Ovary (tissue), 9 donors: ENCODE results near the gene ZDBF2. TPM values are rescaled to one million over a fixed set of nuclear protein-coding genes. Genes with fewer than 3 reads are reported as not detected.

Experiments
- DNase-seq, 5 donors: peaks; one replicate each; pipeline ENCODE4 v3.0.0-alpha.2; 2019 to 2020
- H3K27ac ChIP-seq, 2 donors: fragments of 200-600 bp; one replicate each; pipeline versions ENCODE4 v1.5.1 to v1.8.0; 2019 to 2022
- H3K27me3 ChIP-seq: fragments of 200-600 bp; one replicate; pipeline ENCODE4 v1.8.0; 2022
- H3K36me3 ChIP-seq: fragments of 200-600 bp; sonication (generic); one replicate; pipeline ENCODE4 v1.5.1; 2019
- H3K4me1 ChIP-seq: one replicate; pipeline ENCODE4 v1.8.1; 2013; ENCODE audit warnings: mild to moderate bottlenecking, moderate library complexity; ENCODE audit not compliant: insufficient read depth
- H3K4me3 ChIP-seq: fragments of 200-600 bp; sonication (generic); one replicate; pipeline ENCODE4 v1.5.1; 2017
- H3K9me3 ChIP-seq, 2 donors: fragments of 200-600 bp in 1 of 2; sonication (generic) in 1 of 2; one replicate each; pipeline versions ENCODE4 v1.5.1 to v1.8.1; 2013 to 2019; ENCODE audit warnings: mild to moderate bottlenecking in 1 of 2, moderate library complexity in 1 of 2
- CTCF ChIP-seq, 3 donors: fragments of 450-650 bp in 2 of 3; fragments of 200-600 bp in 1 of 3; IDR thresholded peaks; one replicate each; pipeline versions ENCODE4 v1.5.1 to v1.8.0; 2016 to 2022; ENCODE audit warnings: antibody characterized with exemption in 3 of 3, mild to moderate bottlenecking in 1 of 3
- EP300 ChIP-seq: sonication (generic); formaldehyde crosslinking; IDR thresholded peaks from one replicate; pipeline ENCODE4 v1.6.1; 2017; ENCODE audit warnings: antibody characterized with exemption
- POLR2A ChIP-seq: fragments of 450-650 bp; IDR thresholded peaks from one replicate; pipeline ENCODE4 v1.6.1; 2017; ENCODE audit warnings: antibody characterized with exemption, mild to moderate bottlenecking, moderate library complexity
- WGBS, 3 donors: extraction: QIAGEN DNeasy Blood & Tissue Kit in 1 of 3; methylation state at CpG; one replicate each; pipeline versions ENCODE4 v1.1.5 to v1.1.7; 2013 to 2017; 5-methylcytosine and 5-hydroxymethylcytosine counted together
- intact Hi-C, 4 donors: fragments of 100-400 bp; cut with DNase I; formaldehyde crosslinking; loops; one replicate each; pipeline versions ENCODE4 v1.11.0 to v1.15.1; 2022 to 2023
- polyA plus RNA-seq, 2 donors: library from polyadenylated mRNA; stranded (reverse); fragments of 200-250 nt in 1 of 2; fragments of 350-450 nt in 1 of 2; fragmentation: Illumina TruSeq in 1 of 2; extraction: RNeasy Lipid Tissue Mini Kit (QIAGEN cat#74804) in 1 of 2; gene quantifications; one replicate each; pipeline ENCODE4 v1.2.3, GENCODE V29; 2013 to 2014
- total RNA-seq, 7 donors: library from RNA; depleted of rRNA in 2 of 7; stranded (reverse); fragments of >200 nt in 2 of 7; fragmentation: NEBNext Ultra II Directional in 3 of 7; extraction: Animal tissue kit (Norgen Biotek cat#: 25700) in 3 of 7; gene quantifications; one replicate each; pipeline versions ENCODE4 v1.1.0 to v1.2.4, GENCODE V29; 2016 to 2023
- donor health status: DM: no; HTN: no; CAD: no; lungs with moderate emphysema.
- donor health status: DM: no; HTN: no; CAD: no.
- donor health status: Bipolar disorder and iron deficiency.
- donor health status: DM: yes; HTN: yes; CAD: no.
- donor health status: DM: no; HTN: no; CAD: no.
- donor health status: DM: yes; HTN: yes; CAD: no.

ZDBF2 gene
- total and polyA plus RNA-seq, 9 donors = 4.1 to 36.4 (median 26.2) TPM

- WGBS, 3 donors = 91 to 94% (median 92%) methylated on average over 6 of the region's 6 CpGs
- Histone ChIP-seq H3K27ac (no peak overlapping the region), H3K4me1 (no peaks in the 10 kb centered on the region), H3K36me3 (no peaks in the 10 kb centered on the region), H3K9me3 (no peaks in the 10 kb centered on the region), H3K27me3 (no peaks in the 10 kb centered on the region), H3K4me3 (no peak overlapping the region)
- intact Hi-C loops = no loop called here
- no peak for TF ChIP-seq CTCF (IDR thresholded peaks at IDR 0.05)
- no peak for TF ChIP-seq POLR2A
- no peak for TF ChIP-seq EP300
- no peak for DNase-seq
Measured at GRCh38 chr2:206231669-206232286, 42.7 kb upstream of the ZDBF2 start.

GRCh38 chr2:206232287-206233035 lies 42.0 kb upstream of the ZDBF2 start:
- Histone ChIP-seq H3K36me3 (no peaks in the 10 kb centered on the region), H3K4me3 (no peak overlapping the region), H3K27ac (no peak overlapping the region), H3K4me1 (no peaks in the 10 kb centered on the region), H3K27me3 (no peaks in the 10 kb centered on the region), H3K9me3 (no peaks in the 10 kb centered on the region)
- TF ChIP-seq CTCF (IDR thresholded peaks at IDR 0.05) = no peak
- TF ChIP-seq POLR2A = no peak
- no peak for TF ChIP-seq EP300
- intact Hi-C loops = no loop called here
- no peak for DNase-seq
- WGBS, 3 donors = 51 to 52% (median 52%) methylated on average over 7 of the region's 7 CpGs

GRCh38 chr2:206239157-206239556 lies 35.3 kb upstream of the ZDBF2 start:
- TF ChIP-seq EP300 (no peak), CTCF (IDR thresholded peaks at IDR 0.05) (no peak), POLR2A (no peak)
- Histone ChIP-seq H3K4me3 (no peak overlapping the region), H3K27ac (no peak overlapping the region), H3K4me1 (no peaks in the 10 kb centered on the region), H3K36me3 (no peaks in the 10 kb centered on the region), H3K9me3 (no peaks in the 10 kb centered on the region), H3K27me3 (no peaks in the 10 kb centered on the region)
- no peak for DNase-seq
- intact Hi-C loops = no loop called here

GRCh38 chr2:206240327-206240726 lies 34.1 kb upstream of the ZDBF2 start:
- H3K27me3 ChIP-seq = no peaks in the 10 kb centered on the region

More at GRCh38 chr2:206240327-206240726, 34.1 kb upstream of the ZDBF2 start:
- Histone ChIP-seq H3K36me3 (no peaks in the 10 kb centered on the region), H3K9me3 (no peaks in the 10 kb centered on the region), H3K4me3 (no peak overlapping the region), H3K4me1 (no peaks in the 10 kb centered on the region), H3K27ac (no peak overlapping the region)
- no peak for TF ChIP-seq CTCF (IDR thresholded peaks at IDR 0.05)
- no peak for TF ChIP-seq POLR2A
- no peak for TF ChIP-seq EP300
- WGBS, 3 donors = 26 to 46% (median 35%) methylated on average over 3 of the region's 3 CpGs
- no peak for DNase-seq
- intact Hi-C loops = no loop called here
